CD4-positive, alpha-beta T cell (primary cell): ENCODE results near the gene ATP8A2. TPM values are rescaled to one million over a fixed set of nuclear protein-coding genes. Genes with fewer than 3 reads are reported as not detected.

Source experiments
- ATAC-seq: fragments of 200-7000 bp; cut with Tn5 transposase; one replicate; pipeline ENCODE4 v1.10.0; 2022; ENCODE audit warnings: mild to moderate bottlenecking; ENCODE audit not compliant: poor library complexity
- CTCF ChIA-PET: fragments of 350-600 bp; sonication (Branson Sonifier 250); formaldehyde crosslinking; loops from one replicate; lab custom pipeline; 2021; ENCODE audit warnings: antibody characterized with exemption, inconsistent platforms; lab: Charles Lee
- POLR2A ChIA-PET: fragments of 350-600 bp; sonication (Branson Sonifier 250); formaldehyde crosslinking; loops from one replicate; lab custom pipeline; 2021; ENCODE audit warnings: antibody characterized with exemption, inconsistent platforms; lab: Charles Lee
- DNase-seq, 14 experiments: peaks; one replicate each; pipeline ENCODE4 v3.0.0-alpha.2; 2013 to 2020; ENCODE audit warnings: mixed read lengths in 2 of 14
- H3K27ac ChIP-seq, 2 donors: one replicate each; pipeline versions ENCODE4 v1.5.1 to v1.7.0; 2013; ENCODE audit warnings: low read length in 2 of 2, low read depth in 1 of 2, mild to moderate bottlenecking in 1 of 2
- H3K27me3 ChIP-seq, 2 experiments: 1 replicate in 1 of 2; 2 replicates in 1 of 2; pipeline versions ENCODE4 v1.6.1 to v1.7.0; 2013; ENCODE audit warnings: low read length in 2 of 2, control low read depth in 1 of 2, mild to moderate bottlenecking in 1 of 2, moderate library complexity in 1 of 2; ENCODE audit not compliant: insufficient read depth in 2 of 2, control insufficient read depth in 1 of 2
- H3K36me3 ChIP-seq: one replicate; pipeline ENCODE4 v1.6.1; 2013; ENCODE audit warnings: low read length, control low read depth; ENCODE audit not compliant: insufficient read depth
- H3K4me1 ChIP-seq: one replicate; pipeline ENCODE4 v1.6.1; 2013; ENCODE audit warnings: low read length, control low read depth; ENCODE audit not compliant: insufficient read depth
- H3K4me3 ChIP-seq: one replicate; pipeline ENCODE4 v1.5.1; 2013; ENCODE audit warnings: mild to moderate bottlenecking, low read length, moderate library complexity
- H3K9me3 ChIP-seq, 2 experiments: 1 replicate in 1 of 2; 2 replicates in 1 of 2; pipeline versions ENCODE4 v1.6.1 to v1.7.0; 2013; ENCODE audit warnings: low read length in 2 of 2, mild to moderate bottlenecking in 2 of 2, control low read depth in 1 of 2, moderate library complexity in 1 of 2; ENCODE audit not compliant: control insufficient read depth in 1 of 2, insufficient read depth in 1 of 2
- H3K27ac Mint-ChIP-seq: one replicate; pipeline ENCODE4 v1.8.0; 2020; ENCODE audit warnings: mixed read lengths
- H3K27me3 Mint-ChIP-seq: one replicate; pipeline ENCODE4 v1.8.0; 2021; ENCODE audit warnings: mixed read lengths
- H3K36me3 Mint-ChIP-seq: one replicate; pipeline ENCODE4 v1.8.0; 2021; ENCODE audit warnings: low read depth, mixed read lengths
- H3K4me1 Mint-ChIP-seq: one replicate; pipeline ENCODE4 v1.8.0; 2021; ENCODE audit warnings: low read depth, mixed read lengths
- H3K4me3 Mint-ChIP-seq: one replicate; pipeline ENCODE4 v1.8.0; 2020; ENCODE audit warnings: mild to moderate bottlenecking, mixed read lengths
- H3K9me3 Mint-ChIP-seq: one replicate; pipeline ENCODE4 v1.8.0; 2020; ENCODE audit warnings: mixed read lengths
- CTCF ChIP-seq: fragments of 200-600 bp; IDR thresholded peaks from one replicate; pipeline ENCODE4 v1.8.0; 2022; ENCODE audit warnings: antibody characterized with exemption, mild to moderate bottlenecking
- intact Hi-C, 2 experiments: fragments of 100-400 bp; cut with DNase I in 1 of 2; cut with micrococcal nuclease in 1 of 2; formaldehyde crosslinking; loops; one replicate each; pipeline versions ENCODE4 v1.15.1 to v1.9.0; 2023 to 2025; cut with DNase I, micrococcal nuclease
- total RNA-seq, 174 experiments: library from RNA in 2 of 174; stranded (reverse) in 2 of 174; gene quantifications; one replicate each; pipeline ENCODE4 v1.2.3 and lab custom pipeline; 2021 to 2026

Gene ATP8A2
- total RNA-seq, 2 experiments from 2014 or later: 0.22 to 0.36 TPM

- CTCF ChIA-PET: no interaction called here
- no peak for TF ChIP-seq CTCF
- Histone ChIP-seq H3K36me3 (no peaks in the 10 kb centered on the region), H3K27ac (no peak overlapping the region), H3K9me3 (no peaks in the 10 kb centered on the region), H3K4me1 (peaks cover 21% of the 10 kb centered on the region), H3K4me3 (no peak overlapping the region), H3K27me3 (no peaks in the 10 kb centered on the region)
- H3K36me3 Mint-ChIP-seq: no peaks in the 10 kb centered on the region
- no peak overlapping the region for H3K27ac Mint-ChIP-seq
- peaks cover 25% of the 10 kb centered on the region for H3K4me1 Mint-ChIP-seq
- intact Hi-C loops: loop anchor here in 1 of 2 experiments (10.0 kb wide), 1 partner anchor 61 kb away; no protein-coding TSS in a partner anchor
- no peaks in the 10 kb centered on the region for H3K9me3 Mint-ChIP-seq
- no peak for DNase-seq
- POLR2A ChIA-PET: no interaction called here
- ATAC-seq: no peak
- no peaks in the 10 kb centered on the region for H3K27me3 Mint-ChIP-seq
- H3K4me3 Mint-ChIP-seq: no peak overlapping the region
Measured at GRCh38 chr13:25843692-25844091, 471.9 kb downstream of the ATP8A2 start.

- Mint-ChIP-seq H3K4me1 (peaks cover 35% of the 10 kb centered on the region), H3K9me3 (no peaks in the 10 kb centered on the region)
- no peaks in the 10 kb centered on the region for H3K9me3 ChIP-seq
Measured at GRCh38 chr13:25844559-25845434, 473.0 kb downstream of the ATP8A2 start.

More at GRCh38 chr13:25844559-25845434, 473.0 kb downstream of the ATP8A2 start:
- no peak overlapping the region for H3K4me3 ChIP-seq
- H3K4me3 Mint-ChIP-seq: no peak overlapping the region
- no peak overlapping the region for H3K27ac Mint-ChIP-seq
- H3K27me3 Mint-ChIP-seq: no peaks in the 10 kb centered on the region
- ChIA-PET CTCF (no interaction called here), POLR2A (no interaction called here)
- no peak for TF ChIP-seq CTCF
- no peaks in the 10 kb centered on the region for H3K27me3 ChIP-seq
- no peaks in the 10 kb centered on the region for H3K36me3 Mint-ChIP-seq
- no peaks in the 10 kb centered on the region for H3K36me3 ChIP-seq
- no peak for DNase-seq
- H3K4me1 ChIP-seq: peaks cover 21% of the 10 kb centered on the region
- intact Hi-C loops: loop anchor here (5.0 to 10.0 kb wide), 2 partner anchors 58 to 60 kb away; no protein-coding TSS in a partner anchor
- no peak overlapping the region for H3K27ac ChIP-seq
- no peak for ATAC-seq
